ENCODE results near the gene AURKAIP1.

AURKAIP1 gene

GRCh38 chr1:1374929-1375662 lies at the start of gene AURKAIP1:
TSS of gene AURKAIP1 (minus strand) at chr1:1375207. CDS start at chr1:1374756, 451 bp downstream.
- H3K36me3 ChIP-seq (ENCODE audit: insufficient read depth) = no peaks in the 10 kb centered on the region
- peak within 1 kb of the TSS; percentile 63 for H3K27ac ChIP-seq
- H3K9ac ChIP-seq = peak within 1 kb of the TSS; percentile 79
- H3K4me2 ChIP-seq = peak within 1 kb of the TSS; percentile 96
- H3K4me3 ChIP-seq (IDR thresholded peaks at IDR 0.05; ENCODE audit: insufficient read depth, low read depth, low read length) = peak within 1 kb of the TSS; percentile 89
- H3K27me3 ChIP-seq (ENCODE audit: insufficient read depth, low read depth) = no peaks in the 10 kb centered on the region
- peaks cover 25% of the 10 kb centered on the region for H3K79me2 ChIP-seq (ENCODE audit: insufficient read depth, low read depth)
- TF ChIP-seq CTCF (conservative IDR thresholded peaks at IDR 0.05; ENCODE audit: low read depth, low read length) = peak; percentile 28; the same call in 1 of the 2 replicates
- H4K20me1 ChIP-seq (ENCODE audit: insufficient read depth) = no peaks in the 10 kb centered on the region
- H3K4me1 ChIP-seq (ENCODE audit: low read depth, poor library complexity, severe bottlenecking) = peaks cover 40% of the 10 kb centered on the region
- H2AFZ ChIP-seq (ENCODE audit: low read depth) = peak within 1 kb of the TSS; percentile 64

- Histone ChIP-seq H4K20me1 (ENCODE audit: insufficient read depth) (no peaks in the 10 kb centered on the region), H2AFZ (ENCODE audit: low read depth) (no peak overlapping the region), H3K27me3 (ENCODE audit: insufficient read depth, low read depth) (peaks cover 20% of the 10 kb centered on the region), H3K9ac (no peak overlapping the region), H3K4me3 (IDR thresholded peaks at IDR 0.05; ENCODE audit: insufficient read depth, low read depth, low read length) (no peak overlapping the region), H3K4me1 (ENCODE audit: low read depth, poor library complexity, severe bottlenecking) (peaks cover 13% of the 10 kb centered on the region), H3K27ac (no peak overlapping the region), H3K36me3 (ENCODE audit: insufficient read depth) (no peaks in the 10 kb centered on the region), H3K79me2 (ENCODE audit: insufficient read depth, low read depth) (no peaks in the 10 kb centered on the region), H3K4me2 (no peak overlapping the region)
- TF ChIP-seq CTCF (conservative IDR thresholded peaks at IDR 0.05; ENCODE audit: low read depth, low read length) = no peak
Measured at GRCh38 chr1:1424707-1425106, 49.7 kb upstream of the AURKAIP1 start.

GRCh38 chr1:1423245-1423597 lies 48.2 kb upstream of the AURKAIP1 start:
- Histone ChIP-seq H4K20me1 (ENCODE audit: insufficient read depth) (no peaks in the 10 kb centered on the region), H3K27me3 (ENCODE audit: insufficient read depth, low read depth) (peaks cover 5% of the 10 kb centered on the region; the same call in 1 of the 2 replicates), H3K4me3 (IDR thresholded peaks at IDR 0.05; ENCODE audit: insufficient read depth, low read depth, low read length) (no peak overlapping the region), H3K4me2 (no peak overlapping the region), H3K79me2 (ENCODE audit: insufficient read depth, low read depth) (no peaks in the 10 kb centered on the region), H2AFZ (ENCODE audit: low read depth) (no peak overlapping the region), H3K36me3 (ENCODE audit: insufficient read depth) (no peaks in the 10 kb centered on the region), H3K27ac (no peak overlapping the region), H3K4me1 (ENCODE audit: low read depth, poor library complexity, severe bottlenecking) (peaks cover 13% of the 10 kb centered on the region), H3K9ac (no peak overlapping the region)
- no peak for TF ChIP-seq CTCF (conservative IDR thresholded peaks at IDR 0.05; ENCODE audit: low read depth, low read length)

- Histone ChIP-seq H3K4me3 (IDR thresholded peaks at IDR 0.05; ENCODE audit: insufficient read depth, low read depth, low read length) (no peak overlapping the region), H3K79me2 (ENCODE audit: insufficient read depth, low read depth) (no peaks in the 10 kb centered on the region), H3K27ac (no peak overlapping the region), H2AFZ (ENCODE audit: low read depth) (peak overlapping the region; percentile 42; the same call in 1 of the 2 replicates), H3K4me1 (ENCODE audit: low read depth, poor library complexity, severe bottlenecking) (peaks cover 13% of the 10 kb centered on the region), H3K9ac (no peak overlapping the region), H3K4me2 (0 out of 2 replicates have a peak overlapping the region, but pooled peaks have one; percentile 14), H3K27me3 (ENCODE audit: insufficient read depth, low read depth) (peaks cover 4% of the 10 kb centered on the region; the same call in 1 of the 2 replicates), H4K20me1 (ENCODE audit: insufficient read depth) (no peaks in the 10 kb centered on the region), H3K36me3 (ENCODE audit: insufficient read depth) (no peaks in the 10 kb centered on the region)
- no peak for TF ChIP-seq CTCF (conservative IDR thresholded peaks at IDR 0.05; ENCODE audit: low read depth, low read length)
Measured at GRCh38 chr1:1422465-1423244, 47.6 kb upstream of the AURKAIP1 start.

All from KMS-11 (cell line).